ENCODE measurements around the gene OR2M7.
"Not testable (repeated sequence)": the region's sequence is repeated elsewhere in the genome, so short reads cannot be mapped to it uniquely, and the experiment has no call there.

The OR2M7 gene
- 0 reads per million in 3 experiments for total RNA-seq

GRCh38 chr1:248324468-248324867 is at the start of gene OR2M7:
OR2M7 (minus strand) TSS chr1:248324568; CDS start chr1:248324568, 0 bp downstream.
- DNase-seq = no peak

- DNase-seq = no peak
These were observed 49.4 kb upstream of the OR2M7 start for GRCh38 chr1:248373761-248374160.

GRCh38 chr1:248372394-248372793 is 48.0 kb upstream of the OR2M7 start:
- no peak for DNase-seq

- no peak for DNase-seq
These were observed 42.2 kb upstream of the OR2M7 start for GRCh38 chr1:248366609-248367008.

- no peak for DNase-seq
These were observed 36.9 kb upstream of the OR2M7 start, which contains the start of gene OR2T4 for GRCh38 chr1:248361121-248361715. OR2T4 (plus strand) TSS chr1:248361665; CDS start chr1:248361665, 0 bp downstream.

- DNase-seq = no peak
These were observed 35.0 kb upstream of the OR2M7 start for GRCh38 chr1:248359415-248359814.

GRCh38 chr1:248348475-248348874 is 24.1 kb upstream of the OR2M7 start, which contains the start of gene OR14C36:
OR14C36 (plus strand) TSS chr1:248348775; CDS start chr1:248348775, 0 bp downstream.
- no peak for DNase-seq

- no peak for DNase-seq
These were observed 19.1 kb upstream of the OR2M7 start for GRCh38 chr1:248343451-248343850.

GRCh38 chr1:248316796-248317195 is 7.6 kb downstream of the OR2M7 start:
- DNase-seq = no peak

GRCh38 chr1:248306740-248307139 is 17.6 kb downstream of the OR2M7 start:
- not testable (repeated sequence) for DNase-seq

- DNase-seq = no peak
These were observed 18.3 kb downstream of the OR2M7 start for GRCh38 chr1:248306103-248306502.

GRCh38 chr1:248305672-248306071 is 18.7 kb downstream of the OR2M7 start:
- not testable (repeated sequence) for DNase-seq

GRCh38 chr1:248303324-248303723 is 21.0 kb downstream of the OR2M7 start, which contains the start of gene OR2T12:
OR2T12 (minus strand) TSS chr1:248303424; CDS start chr1:248295578, 7,846 bp downstream.
- no peak for DNase-seq

GRCh38 chr1:248288391-248288790 is 36.0 kb downstream of the OR2M7 start:
- DNase-seq = no peak

GRCh38 chr1:248277876-248278275 is 46.5 kb downstream of the OR2M7 start, which contains the start of gene OR2T33:
OR2T33 (minus strand) TSS chr1:248277976; CDS start chr1:248273814, 4,162 bp downstream.
- DNase-seq = no peak
